Bronchus fibroblast of lung (primary cell): ENCODE measurements around the gene INPP1. TPM values are rescaled to one million over a fixed set of nuclear protein-coding genes. Genes with fewer than 3 reads are reported as not detected.

Source experiments
- total RNA-seq: library from RNA; depleted of rRNA; stranded (reverse); fragments of >200 nt; gene quantifications from 2 replicates; pipeline ENCODE4 v1.2.3, GENCODE V29; 2015

Gene INPP1, protein sequence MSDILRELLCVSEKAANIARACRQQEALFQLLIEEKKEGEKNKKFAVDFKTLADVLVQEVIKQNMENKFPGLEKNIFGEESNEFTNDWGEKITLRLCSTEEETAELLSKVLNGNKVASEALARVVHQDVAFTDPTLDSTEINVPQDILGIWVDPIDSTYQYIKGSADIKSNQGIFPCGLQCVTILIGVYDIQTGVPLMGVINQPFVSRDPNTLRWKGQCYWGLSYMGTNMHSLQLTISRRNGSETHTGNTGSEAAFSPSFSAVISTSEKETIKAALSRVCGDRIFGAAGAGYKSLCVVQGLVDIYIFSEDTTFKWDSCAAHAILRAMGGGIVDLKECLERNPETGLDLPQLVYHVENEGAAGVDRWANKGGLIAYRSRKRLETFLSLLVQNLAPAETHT
- 9.1 and 9.8 TPM in 2 replicates for total RNA-seq

DNA sequence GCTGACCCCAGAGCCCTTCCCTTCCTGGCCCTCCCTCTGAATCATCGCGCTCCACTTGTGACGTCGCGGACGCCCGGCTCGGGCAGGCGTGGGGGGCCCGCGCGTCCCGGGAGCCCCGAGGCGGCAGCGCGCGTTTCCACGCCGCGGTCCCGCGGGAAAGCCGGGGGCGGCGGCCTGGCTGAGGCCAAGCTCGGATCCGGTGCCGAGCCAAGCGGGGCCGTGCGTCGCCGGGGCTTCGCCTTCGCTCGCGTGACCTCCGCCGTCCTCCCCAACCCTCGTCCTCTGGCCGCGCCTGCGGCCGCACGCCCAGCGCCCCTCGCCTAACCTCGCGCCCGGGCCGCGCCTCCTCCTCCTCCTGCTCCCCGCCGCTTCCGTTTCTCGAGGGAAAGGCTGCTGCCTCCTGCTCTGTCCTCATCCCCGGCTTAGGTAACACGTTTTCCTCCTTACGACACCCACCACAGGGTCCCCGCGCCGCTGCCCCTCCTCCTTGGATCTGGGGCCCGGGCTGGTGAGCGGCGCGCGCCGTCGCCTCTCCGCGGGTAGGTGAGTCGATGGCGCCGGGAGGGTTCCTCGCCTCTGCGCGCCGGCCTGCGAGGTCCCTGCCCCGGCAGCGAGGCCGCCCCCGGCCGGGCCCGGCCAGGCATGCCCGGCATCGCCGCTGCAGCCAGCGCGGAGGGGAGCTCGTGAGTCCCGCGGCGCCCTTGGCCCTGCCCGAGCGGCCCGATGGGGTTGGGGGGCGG is at the start of gene INPP1:
Gene INPP1, plus strand, starts transcription at position 54 of the 740 bp plus-strand sequence. CDS start 16,514 bp downstream, outside the sequence.

DNA sequence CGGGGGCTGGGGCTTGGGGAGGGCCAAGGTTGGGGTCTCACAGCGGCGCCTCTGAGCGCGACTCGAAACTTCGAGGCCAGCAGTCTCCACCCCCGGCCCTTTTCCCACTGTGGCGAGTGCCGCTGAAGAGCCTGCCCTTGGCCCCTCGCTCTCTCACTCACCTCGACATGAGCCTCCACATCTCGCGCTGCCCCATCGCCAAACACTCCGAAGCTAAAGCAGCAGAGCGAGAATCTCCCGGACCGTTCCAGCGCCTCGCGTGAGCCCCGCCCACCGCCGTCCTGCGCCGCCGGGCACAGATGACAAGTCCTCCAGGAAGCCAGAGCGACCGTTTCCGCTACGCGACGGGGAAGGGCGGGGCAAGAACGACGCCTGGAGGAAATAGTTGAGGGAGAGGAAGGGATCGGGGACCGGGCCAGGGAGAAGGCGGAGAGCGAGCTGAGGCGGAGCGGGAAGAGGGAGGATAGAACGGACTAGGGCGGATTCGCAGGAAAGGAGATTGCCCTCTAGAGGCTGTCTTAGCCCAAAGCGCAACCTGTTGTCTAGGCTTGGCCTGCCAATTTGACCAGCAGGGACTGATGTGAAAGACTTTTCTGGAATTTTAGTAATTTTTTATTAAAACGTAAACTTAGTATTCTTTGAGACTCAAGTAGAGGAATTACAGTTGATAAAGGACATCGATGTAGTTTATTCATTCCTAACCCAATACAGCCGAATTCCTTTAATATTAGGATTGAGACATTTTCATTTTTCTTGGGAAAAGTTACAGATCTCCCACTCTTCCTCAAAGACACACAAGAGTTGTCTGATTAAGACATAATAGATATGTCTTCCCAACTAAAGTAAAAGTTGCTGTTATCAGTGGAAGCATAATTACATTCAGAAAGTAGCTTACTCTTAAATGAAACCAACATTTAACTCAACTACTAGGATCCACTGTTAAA is 23.6 kb upstream of the INPP1 start, which contains the start of gene HIBCH:
Gene HIBCH, minus strand, starts transcription at position 272 of the 944 bp plus-strand sequence. Its CDS starts 76 bp downstream, at position 196.

DNA sequence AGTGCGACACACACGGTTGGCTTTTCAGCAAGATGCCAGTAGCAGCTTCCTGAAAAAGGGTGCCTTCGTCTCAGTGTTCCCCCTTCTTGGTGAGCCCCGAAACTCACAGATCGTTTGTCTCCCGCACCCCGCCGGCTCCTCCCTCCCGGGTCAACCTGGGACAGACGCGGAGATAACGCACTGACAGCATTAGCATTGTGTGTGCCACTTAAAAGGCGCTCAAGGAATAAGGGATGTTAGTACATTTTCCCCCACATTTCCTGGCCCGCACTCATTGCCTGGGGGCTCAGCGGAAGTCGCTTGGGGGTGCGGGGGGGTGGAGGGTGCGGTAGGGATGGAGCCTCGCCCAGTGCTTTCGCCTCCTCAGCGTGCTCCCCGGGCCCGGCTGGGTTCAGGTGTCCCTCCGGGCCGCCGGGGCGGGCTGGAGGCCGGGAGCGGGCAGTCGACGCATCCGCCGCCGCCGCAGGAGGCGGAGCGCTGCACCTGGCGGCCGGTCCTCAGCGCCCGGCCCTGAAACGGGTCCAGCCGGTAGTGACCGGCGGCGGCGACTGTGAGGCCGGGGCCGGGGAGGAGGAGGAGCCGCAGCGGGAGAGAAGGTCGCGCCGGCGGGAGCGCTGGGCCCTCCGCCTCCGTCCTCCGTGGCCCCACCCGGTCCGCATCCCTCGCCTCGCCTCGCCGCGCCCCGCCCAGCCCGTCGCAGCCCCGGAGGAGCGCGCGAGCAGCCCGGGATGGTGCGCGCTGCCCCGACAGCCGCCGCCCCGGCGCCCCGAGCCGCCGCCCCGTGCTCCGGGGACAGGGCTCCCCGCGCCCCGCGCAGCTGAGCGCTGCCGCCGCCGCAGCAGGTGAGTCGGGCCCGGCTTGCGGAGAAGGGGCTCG is 64.5 kb downstream of the INPP1 start, which contains the start of gene MFSD6:
Gene MFSD6, plus strand, starts transcription at position 694 of the 876 bp plus-strand sequence. CDS start 27,675 bp downstream, outside the sequence.

Other genes starting within 250 kb of the INPP1 start
- 6.8 and 9.8 TPM in 2 replicates for gene HIBCH, start 23.8 kb upstream of the INPP1 start, total RNA-seq
- 12.1 and 14.7 TPM in 2 replicates for gene MFSD6, start 64.8 kb downstream of the INPP1 start, total RNA-seq
- 5.9 and 6.4 TPM in 2 replicates for gene NEMP2, start 191.1 kb downstream of the INPP1 start, total RNA-seq